ENCODE results near the gene PPFIBP2. TPM values are rescaled to one million over a fixed set of nuclear protein-coding genes. Genes with fewer than 3 reads are reported as not detected.

PPFIBP2 gene
- total and polyA plus RNA-seq, 10 of the 15 experiments (the other 5 are each of a cell fraction or from before 2014, with no cell fraction given) = 17.3 to 56.3 (median 39.2) TPM

DNA sequence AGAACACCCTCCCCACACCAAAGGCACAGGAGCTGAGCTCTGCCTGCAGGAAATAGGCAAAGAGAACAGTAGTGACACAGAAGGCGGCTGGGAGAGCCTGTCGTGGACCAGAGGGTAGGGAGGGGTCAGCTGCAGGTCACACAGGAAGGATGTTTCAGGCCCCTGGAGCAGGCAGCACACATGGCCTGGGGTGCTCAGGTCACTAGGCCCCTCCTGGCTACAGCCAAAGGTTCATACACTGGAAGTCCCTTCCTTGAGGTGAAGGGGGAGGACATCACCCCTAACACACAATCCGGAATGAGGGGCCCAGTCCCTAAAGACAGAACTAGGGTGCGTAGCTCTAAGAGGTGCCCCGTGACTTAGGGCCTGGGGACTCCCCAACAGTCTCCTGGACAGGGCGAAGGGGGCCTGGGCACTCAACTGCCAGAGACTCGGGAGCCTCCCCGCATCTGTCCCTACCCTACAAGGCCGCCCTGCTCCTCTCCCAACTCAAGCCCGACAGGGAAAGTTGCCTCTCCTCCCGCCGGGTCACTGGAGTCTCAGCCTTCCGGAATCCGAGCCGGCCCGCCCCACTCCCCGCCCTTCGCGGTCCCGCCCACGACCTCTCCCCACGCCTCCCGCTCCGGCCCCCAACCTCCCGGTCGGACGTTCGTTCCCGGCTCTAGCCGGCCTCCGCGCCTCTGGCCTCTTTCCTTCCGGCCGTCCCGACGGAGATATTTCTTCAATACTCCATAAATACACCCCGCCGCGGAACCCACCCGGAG is 159.3 kb downstream of the PPFIBP2 start, which contains the start of gene CYB5R2:
Gene CYB5R2 (minus strand): TSS at position 541 of the 764 bp plus-strand sequence. CDS start 675 bp downstream, outside the sequence.
- Histone ChIP-seq H3K36me3 (ENCODE audit: control insufficient read depth in 2 of 2, insufficient read depth in 2 of 2, low read length in 1 of 2) (no peaks in the 10 kb centered on the region), H3K27ac (ENCODE audit: control insufficient read depth, insufficient read depth) (peak within 1 kb of the TSS; percentile 70), H3K4me3 (peak within 1 kb of the TSS; percentile 70), H3K27me3 (replicated peaks in 1 of 2; ENCODE audit: control insufficient read depth in 2 of 2, insufficient read depth in 2 of 2, low read length in 1 of 2) (no peaks in the 10 kb centered on the region), H3K4me1 (ENCODE audit: control insufficient read depth, insufficient read depth, low read length) (peaks cover 34% of the 10 kb centered on the region), H3K9me3 (replicated peaks; ENCODE audit: control insufficient read depth, insufficient read depth, low read length) (peaks cover 10% of the 10 kb centered on the region), H4K20me1 (ENCODE audit: control insufficient read depth, insufficient read depth) (no peaks in the 10 kb centered on the region), H3K4me2 (ENCODE audit: control insufficient read depth, insufficient read depth) (peak within 1 kb of the TSS; percentile 96), H3K79me2 (ENCODE audit: control insufficient read depth, insufficient read depth, low read length) (peaks cover 2% of the 10 kb centered on the region), H3K9ac (ENCODE audit: control insufficient read depth, insufficient read depth, low read length) (peak within 1 kb of the TSS; percentile 70), H2AFZ (ENCODE audit: control insufficient read depth, low read depth, low read length) (peak within 1 kb of the TSS; percentile 72)
- BruUV-seq (replicated peaks) = TSS peak; percentile 85
- FAIRE-seq (no peak), ATAC-seq (peak; percentile 61), DNase-seq (ENCODE audit: low read depth, low spot score) (no peak)
- POLR2A ChIA-PET = no interaction called here
- 6% methylated on average over 36 of the region's 40 CpGs for WGBS (ENCODE audit: insufficient coverage, insufficient replicate concordance, low lambda C conversion rate, missing lambda C conversion rate)
- SMC1A ChIA-PET (ENCODE audit: uncharacterized antibody, unreplicated experiment) = interaction anchor here (0.8 to 1.8 kb wide), 4 partner anchors 70 to 231 kb away, joined by 3 to 4 read pairs (median 3); no protein-coding TSS in a partner anchor
- RAD21 ChIA-PET (ENCODE audit: unreplicated experiment) = interaction anchor here (1.1 to 1.5 kb wide), 2 partner anchors 14 to 152 kb away, joined by 3 to 4 read pairs; no protein-coding TSS in a partner anchor
- intact Hi-C loops (cut with micrococcal nuclease; ENCODE audit: unreplicated experiment) (loop anchor here (2.0 kb wide), 1 partner anchor 160 kb away; the partner anchor contains the start of gene PPFIBP2), in situ Hi-C loops (cut with MboI) (no loop called here)
- CTCF ChIA-PET = interaction anchor here (1.4 to 3.0 kb wide), 4 partner anchors 15 to 160 kb away, joined by 3 to 11 read pairs (median 6); partner anchors contain the start of gene PPFIBP2
- TF ChIP-seq SIN3A (IDR thresholded peaks at IDR 0.05; ENCODE audit: low read depth, low read length) (no peak), TAF1 (IDR thresholded peaks at IDR 0.05; ENCODE audit: borderline replicate concordance, low read depth, low read length) (0 out of 2 replicates have a peak, but pooled peaks have one; percentile 10), EGR1 (IDR thresholded peaks at IDR 0.05; ENCODE audit: borderline replicate concordance in 1 of 2, low read depth in 2 of 2, low read length in 2 of 2) (0 out of 3 replicates have a peak, but pooled peaks of 1 of the 2 experiments have one; percentile 57), CREB1 (IDR thresholded peaks at IDR 0.05; ENCODE audit: low read depth) (0 out of 2 replicates have a peak, but pooled peaks have one; percentile 1), NR2C2 (IDR thresholded peaks at IDR 0.05; ENCODE audit: borderline replicate concordance, control insufficient read depth, insufficient read length, low read depth) (no peak), CREM (IDR thresholded peaks at IDR 0.05; ENCODE audit: low read depth) (0 out of 2 replicates have a peak, but pooled peaks have one; percentile 11), POLR2AphosphoS5 (IDR thresholded peaks at IDR 0.05; ENCODE audit: low read length) (peak; percentile 61; the same call in 1 of the 2 replicates), NR2F1 (conservative IDR thresholded peaks at IDR 0.05) (0 out of 2 replicates have a peak, but pooled peaks have one; percentile 12), GATAD2B (conservative IDR thresholded peaks at IDR 0.05; ENCODE audit: low read depth) (no peak), IKZF2 (IDR thresholded peaks at IDR 0.05) (0 out of 4 replicates have a peak, but pooled peaks of 1 of the 2 experiments have one; percentile 19), MYC (IDR thresholded peaks at IDR 0.05; ENCODE audit: insufficient read depth, insufficient read length, insufficient replicate concordance, low read length, severe bottlenecking) (no peak), RELA (IDR thresholded peaks at IDR 0.05; ENCODE audit: borderline replicate concordance, partially characterized antibody) (no peak), SREBF2 (IDR thresholded peaks at IDR 0.05; ENCODE audit: low read length) (no peak)
- TF ChIP-seq, protein P1, sequence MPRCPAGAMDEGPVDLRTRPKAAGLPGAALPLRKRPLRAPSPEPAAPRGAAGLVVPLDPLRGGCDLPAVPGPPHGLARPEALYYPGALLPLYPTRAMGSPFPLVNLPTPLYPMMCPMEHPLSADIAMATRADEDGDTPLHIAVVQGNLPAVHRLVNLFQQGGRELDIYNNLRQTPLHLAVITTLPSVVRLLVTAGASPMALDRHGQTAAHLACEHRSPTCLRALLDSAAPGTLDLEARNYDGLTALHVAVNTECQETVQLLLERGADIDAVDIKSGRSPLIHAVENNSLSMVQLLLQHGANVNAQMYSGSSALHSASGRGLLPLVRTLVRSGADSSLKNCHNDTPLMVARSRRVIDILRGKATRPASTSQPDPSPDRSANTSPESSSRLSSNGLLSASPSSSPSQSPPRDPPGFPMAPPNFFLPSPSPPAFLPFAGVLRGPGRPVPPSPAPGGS (IDR thresholded peaks at IDR 0.05; ENCODE audit: borderline replicate concordance, insufficient read depth, low read depth, low read length, poor library complexity, severe bottlenecking) = no peak
- TF ChIP-seq, protein P2, sequence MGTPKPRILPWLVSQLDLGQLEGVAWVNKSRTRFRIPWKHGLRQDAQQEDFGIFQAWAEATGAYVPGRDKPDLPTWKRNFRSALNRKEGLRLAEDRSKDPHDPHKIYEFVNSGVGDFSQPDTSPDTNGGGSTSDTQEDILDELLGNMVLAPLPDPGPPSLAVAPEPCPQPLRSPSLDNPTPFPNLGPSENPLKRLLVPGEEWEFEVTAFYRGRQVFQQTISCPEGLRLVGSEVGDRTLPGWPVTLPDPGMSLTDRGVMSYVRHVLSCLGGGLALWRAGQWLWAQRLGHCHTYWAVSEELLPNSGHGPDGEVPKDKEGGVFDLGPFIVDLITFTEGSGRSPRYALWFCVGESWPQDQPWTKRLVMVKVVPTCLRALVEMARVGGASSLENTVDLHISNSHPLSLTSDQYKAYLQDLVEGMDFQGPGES (IDR thresholded peaks at IDR 0.05) = no peak
- TF ChIP-seq, protein P3, sequence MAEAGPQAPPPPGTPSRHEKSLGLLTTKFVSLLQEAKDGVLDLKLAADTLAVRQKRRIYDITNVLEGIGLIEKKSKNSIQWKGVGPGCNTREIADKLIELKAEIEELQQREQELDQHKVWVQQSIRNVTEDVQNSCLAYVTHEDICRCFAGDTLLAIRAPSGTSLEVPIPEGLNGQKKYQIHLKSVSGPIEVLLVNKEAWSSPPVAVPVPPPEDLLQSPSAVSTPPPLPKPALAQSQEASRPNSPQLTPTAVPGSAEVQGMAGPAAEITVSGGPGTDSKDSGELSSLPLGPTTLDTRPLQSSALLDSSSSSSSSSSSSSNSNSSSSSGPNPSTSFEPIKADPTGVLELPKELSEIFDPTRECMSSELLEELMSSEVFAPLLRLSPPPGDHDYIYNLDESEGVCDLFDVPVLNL (IDR thresholded peaks at IDR 0.05; ENCODE audit: low read depth, low read length) = no peak
- TF ChIP-seq, protein P4, sequence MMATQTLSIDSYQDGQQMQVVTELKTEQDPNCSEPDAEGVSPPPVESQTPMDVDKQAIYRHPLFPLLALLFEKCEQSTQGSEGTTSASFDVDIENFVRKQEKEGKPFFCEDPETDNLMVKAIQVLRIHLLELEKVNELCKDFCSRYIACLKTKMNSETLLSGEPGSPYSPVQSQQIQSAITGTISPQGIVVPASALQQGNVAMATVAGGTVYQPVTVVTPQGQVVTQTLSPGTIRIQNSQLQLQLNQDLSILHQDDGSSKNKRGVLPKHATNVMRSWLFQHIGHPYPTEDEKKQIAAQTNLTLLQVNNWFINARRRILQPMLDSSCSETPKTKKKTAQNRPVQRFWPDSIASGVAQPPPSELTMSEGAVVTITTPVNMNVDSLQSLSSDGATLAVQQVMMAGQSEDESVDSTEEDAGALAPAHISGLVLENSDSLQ (IDR thresholded peaks at IDR 0.05) = no peak

Data from GM12878 (cell line).